OCI-LY7 (cell line): ENCODE data around the gene GYS2.

Experiments used
- CTCF ChIP-seq: fragments of 200-600 bp; sonication (generic); conservative IDR thresholded peaks from 2 replicates; pipeline ENCODE4 v1.5.1; 2014; ENCODE audit warnings: mild to moderate bottlenecking, antibody characterized with exemption, low read length, moderate library complexity, mixed read lengths
- EZH2phosphoT487 ChIP-seq: fragments of 200-600 bp; sonication (generic); IDR thresholded peaks from 2 replicates; pipeline ENCODE4 v1.6.1; 2018; ENCODE audit warnings: low read depth, borderline replicate concordance, mild to moderate bottlenecking, mixed run types, antibody characterized with exemption, low read length, moderate library complexity, mixed read lengths

GRCh38 chr12:21573733-21574358, 30.8 kb downstream of the GYS2 start:
- no peak for TF ChIP-seq CTCF
- TF ChIP-seq EZH2phosphoT487, result no peak
